Liver (tissue), 9 donors: ENCODE results near the gene TIPRL. TPM values are rescaled to one million over a fixed set of nuclear protein-coding genes. Genes with fewer than 3 reads are reported as not detected.

Experiments used
- DNase-seq: peaks from one replicate; pipeline ENCODE4 v3.0.0-alpha.2; 2017; ENCODE audit warnings: low spot score
- H3K27ac ChIP-seq, 2 donors: one replicate each; pipeline ENCODE4 v1.7.0; 2013; ENCODE audit warnings: inconsistent platforms in 2 of 2, low read length in 2 of 2, control low read depth in 1 of 2, low read depth in 1 of 2, mild to moderate bottlenecking in 1 of 2
- H3K27me3 ChIP-seq, 4 donors: one replicate each; pipeline versions ENCODE4 v1.6.1 to v1.7.0; 2013; ENCODE audit warnings: low read length in 3 of 4, inconsistent platforms in 1 of 4, mild to moderate bottlenecking in 1 of 4, moderate library complexity in 1 of 4; ENCODE audit not compliant: control insufficient read depth in 4 of 4, insufficient read depth in 4 of 4
- H3K36me3 ChIP-seq, 4 donors: one replicate each; pipeline versions ENCODE4 v1.6.1 to v1.7.0; 2013; ENCODE audit warnings: low read length in 3 of 4, mild to moderate bottlenecking in 3 of 4, low read depth in 1 of 4, moderate library complexity in 1 of 4; ENCODE audit not compliant: control insufficient read depth in 4 of 4, insufficient read depth in 3 of 4
- H3K4me1 ChIP-seq, 4 donors: one replicate each; pipeline versions ENCODE4 v1.6.1 to v1.7.0; 2013; ENCODE audit warnings: low read length in 3 of 4, mild to moderate bottlenecking in 3 of 4, moderate library complexity in 1 of 4; ENCODE audit not compliant: control insufficient read depth in 4 of 4, insufficient read depth in 4 of 4
- H3K4me3 ChIP-seq, 3 donors: one replicate each; pipeline versions ENCODE4 v1.6.1 to v1.7.0; 2013; ENCODE audit warnings: low read length in 3 of 3, control low read depth in 1 of 3, low read depth in 1 of 3, mild to moderate bottlenecking in 1 of 3
- H3K9ac ChIP-seq, 2 donors: one replicate each; pipeline ENCODE4 v1.7.0; 2013; ENCODE audit warnings: low read length in 2 of 2, mild to moderate bottlenecking in 2 of 2, moderate library complexity in 2 of 2, control low read depth in 1 of 2, low read depth in 1 of 2
- H3K9me3 ChIP-seq, 4 donors: one replicate each; pipeline versions ENCODE4 v1.6.1 to v1.7.0; 2013; ENCODE audit warnings: low read length in 3 of 4; ENCODE audit not compliant: control insufficient read depth in 4 of 4
- ATF3 ChIP-seq: IDR thresholded peaks from 2 replicates; pipeline ENCODE4 v1.6.1; 2016; ENCODE audit warnings: antibody characterized with exemption
- CTCF ChIP-seq: fragments of 150-350 bp; IDR thresholded peaks from 2 replicates; pipeline ENCODE4 v1.5.1; 2017; ENCODE audit warnings: improper control_type of control experiment, low read depth, low read length; ENCODE audit not compliant: missing input control
- EGR1 ChIP-seq, 2 donors: IDR thresholded peaks; 2 replicates each; pipeline ENCODE4 v1.6.1; 2016 to 2018; ENCODE audit warnings: antibody characterized with exemption in 2 of 2, low read depth in 2 of 2
- FOXA1 ChIP-seq: IDR thresholded peaks from 2 replicates; pipeline ENCODE4 v1.6.1; 2016; ENCODE audit warnings: antibody characterized with exemption
- FOXA2 ChIP-seq: IDR thresholded peaks from 2 replicates; pipeline ENCODE4 v1.6.1; 2016; ENCODE audit warnings: antibody characterized with exemption
- GABPA ChIP-seq, 2 donors: IDR thresholded peaks in 1 of 2; conservative IDR thresholded peaks in 1 of 2; 2 replicates each; pipeline ENCODE4 v1.6.1; 2016; ENCODE audit warnings: antibody characterized with exemption in 2 of 2, mild to moderate bottlenecking in 1 of 2, moderate library complexity in 1 of 2
- HNF4A ChIP-seq, 2 donors: conservative IDR thresholded peaks; 2 replicates each; pipeline ENCODE4 v1.6.1; 2016; ENCODE audit warnings: antibody characterized with exemption in 2 of 2, mild to moderate bottlenecking in 2 of 2
- HNF4G ChIP-seq: IDR thresholded peaks from 2 replicates; pipeline ENCODE4 v1.6.1; 2016; ENCODE audit warnings: antibody characterized with exemption
- JUND ChIP-seq, 2 donors: IDR thresholded peaks; 2 replicates each; pipeline ENCODE4 v1.6.1; 2016; ENCODE audit warnings: antibody characterized with exemption in 2 of 2
- MAX ChIP-seq: IDR thresholded peaks from 2 replicates; pipeline ENCODE4 v1.6.1; 2016; ENCODE audit warnings: antibody characterized with exemption
- NR2F2 ChIP-seq: IDR thresholded peaks from 2 replicates; pipeline ENCODE4 v1.6.1; 2016; ENCODE audit warnings: antibody characterized with exemption
- RAD21 ChIP-seq, 2 donors: IDR thresholded peaks; 2 replicates each; pipeline ENCODE4 v1.6.1; 2016; ENCODE audit warnings: antibody characterized with exemption in 2 of 2, mild to moderate bottlenecking in 2 of 2
- REST ChIP-seq: IDR thresholded peaks from 2 replicates; pipeline ENCODE4 v1.6.1; 2016; ENCODE audit warnings: antibody characterized with exemption, mild to moderate bottlenecking
- RXRA ChIP-seq, 2 donors: IDR thresholded peaks; 2 replicates each; pipeline ENCODE4 v1.6.1; 2017 to 2018; ENCODE audit warnings: antibody characterized with exemption in 2 of 2, mild to moderate bottlenecking in 1 of 2
- SP1 ChIP-seq: IDR thresholded peaks from 2 replicates; pipeline ENCODE4 v1.6.1; 2018; ENCODE audit warnings: antibody characterized with exemption, mild to moderate bottlenecking
- TAF1 ChIP-seq: conservative IDR thresholded peaks from 2 replicates; pipeline ENCODE4 v1.6.1; 2016; ENCODE audit warnings: antibody characterized with exemption, mild to moderate bottlenecking
- YY1 ChIP-seq: IDR thresholded peaks from 2 replicates; pipeline ENCODE4 v1.6.1; 2016; ENCODE audit warnings: antibody characterized with exemption, mild to moderate bottlenecking
- ZBTB33 ChIP-seq: IDR thresholded peaks from 2 replicates; pipeline ENCODE4 v1.6.1; 2016; ENCODE audit warnings: antibody characterized with exemption
- WGBS: extraction: QIAGEN DNeasy Blood & Tissue Kit; methylation state at CpG from one replicate; pipeline ENCODE4 v1.1.7; 2013; 5-methylcytosine and 5-hydroxymethylcytosine counted together
- polyA plus RNA-seq, 2 donors: library from polyadenylated mRNA; stranded (reverse) in 1 of 2; unstranded in 1 of 2; fragments of 200-250 nt in 1 of 2; fragments of >200 nt in 1 of 2; fragmentation: Nextera tagmentation in 1 of 2; extraction: Ambion mirVana in 1 of 2; gene quantifications; one replicate each; pipeline versions ENCODE4 v1.2.1 to v1.2.3, GENCODE V29; 2013 to 2015
- total RNA-seq, 2 donors: library from RNA; depleted of rRNA; stranded (reverse); fragments of >200 nt; gene quantifications; one replicate each; pipeline ENCODE4 v1.2.3, GENCODE V29; 2014
- donor health status: healthy.
- donor health status: healthy.
- donor health status: healthy.
- donor health status: healthy.
- donor health status: healthy.

TIPRL gene
- total and polyA plus RNA-seq, 4 donors: 11.2 to 20.0 (median 13.0) TPM

GRCh38 chr1:168235937-168236336 lies 57.2 kb downstream of the TIPRL start:
- Histone ChIP-seq H3K36me3 (peaks cover 0 to 33% (median 27%) of the 10 kb centered on the region in 4 donors), H3K27ac (peak overlapping the region; percentile 63 to 84), H3K4me1 (peaks cover 10 to 41% (median 32%) of the 10 kb centered on the region in 4 donors), H3K9ac (no peak overlapping the region), H3K9me3 (no peaks in the 10 kb centered on the region), H3K4me3 (no peak overlapping the region), H3K27me3 (no peaks in the 10 kb centered on the region)
- 41% methylated on average over 3 of the region's 3 CpGs for WGBS
- no peak for DNase-seq
- TF ChIP-seq ATF3: no peak
- no peak for TF ChIP-seq TAF1
- TF ChIP-seq SP1: peak; percentile 68
- TF ChIP-seq YY1: peak; percentile 65
- no peak for TF ChIP-seq EGR1 (IDR thresholded peaks at IDR 0.05; ENCODE audit: low read depth in 2 of 2)
- TF ChIP-seq RXRA (IDR thresholded peaks at IDR 0.05): peak; percentile 52 to 73
- TF ChIP-seq NR2F2: no peak
- peak; percentile 79 for TF ChIP-seq MAX
- peak; percentile 70 for TF ChIP-seq ZBTB33
- TF ChIP-seq RAD21 (IDR thresholded peaks at IDR 0.05): no peak
- TF ChIP-seq HNF4A (conservative IDR thresholded peaks at IDR 0.05): peak; percentile 81 to 82
- peak; percentile 73 for TF ChIP-seq HNF4G
- TF ChIP-seq JUND (IDR thresholded peaks at IDR 0.05): peak; percentile 31 to 45
- TF ChIP-seq CTCF: no peak
- TF ChIP-seq GABPA (IDR thresholded peaks at IDR 0.05 in 1 of 2, conservative IDR thresholded peaks at IDR 0.05 in 1 of 2): no peak
- TF ChIP-seq FOXA2: peak; percentile 62
- TF ChIP-seq REST: no peak
- peak; percentile 80 for TF ChIP-seq FOXA1
